Spinal cord (tissue), 10 donors: ENCODE data around the gene CAPS2. TPM values are rescaled to one million over a fixed set of nuclear protein-coding genes. Genes with fewer than 3 reads are reported as not detected.

ENCODE experiments used
- DNase-seq, 6 donors: peaks; one replicate each; pipeline versions ENCODE4 v3.0.0 to v3.0.0-alpha.2; 2013 to 2015; ENCODE audit warnings: low spot score in 6 of 6, low read depth in 4 of 6
- H3K27ac ChIP-seq: one replicate; pipeline ENCODE4 v1.5.1; 2013; ENCODE audit warnings: low read depth, low read length, control low read depth
- H3K27me3 ChIP-seq: one replicate; pipeline ENCODE4 v1.6.1; 2013; ENCODE audit warnings: low read length; ENCODE audit not compliant: control insufficient read depth, insufficient read depth
- H3K36me3 ChIP-seq: one replicate; pipeline ENCODE4 v1.6.1; 2013; ENCODE audit warnings: low read length; ENCODE audit not compliant: control insufficient read depth, insufficient read depth
- H3K4me1 ChIP-seq: one replicate; pipeline ENCODE4 v1.6.1; 2013; ENCODE audit warnings: low read length; ENCODE audit not compliant: control insufficient read depth, insufficient read depth
- H3K4me3 ChIP-seq: one replicate; pipeline ENCODE4 v1.5.1; 2013; ENCODE audit warnings: low read depth, low read length, control low read depth
- H3K9me3 ChIP-seq: one replicate; pipeline ENCODE4 v1.6.1; 2013; ENCODE audit warnings: low read length; ENCODE audit not compliant: control insufficient read depth, insufficient read depth
- WGBS: methylation state at CpG from one replicate; pipeline ENCODE4 v1.1.5; 2013; ENCODE audit warnings: missing lambda C conversion rate; ENCODE audit not compliant: insufficient coverage; 5-methylcytosine and 5-hydroxymethylcytosine counted together
- polyA plus RNA-seq, 2 donors: library from polyadenylated mRNA; unstranded; fragments of 120-200 nt; gene quantifications; one replicate each; pipeline ENCODE4 v1.2.1, GENCODE V29; 2013; ENCODE audit not compliant: insufficient read length in 2 of 2
- total RNA-seq, 2 donors: library from RNA; depleted of rRNA in 1 of 2; stranded (reverse); fragments of 120-200 nt in 1 of 2; fragments of >200 nt in 1 of 2; gene quantifications; one replicate each; pipeline versions ENCODE4 v1.2.3 to v1.2.4, GENCODE V29; 2013 to 2014
- donor health status: healthy.

The CAPS2 gene
- total and polyA plus RNA-seq, 4 donors = 10.5 to 22.9 (median 13.4) TPM

DNA sequence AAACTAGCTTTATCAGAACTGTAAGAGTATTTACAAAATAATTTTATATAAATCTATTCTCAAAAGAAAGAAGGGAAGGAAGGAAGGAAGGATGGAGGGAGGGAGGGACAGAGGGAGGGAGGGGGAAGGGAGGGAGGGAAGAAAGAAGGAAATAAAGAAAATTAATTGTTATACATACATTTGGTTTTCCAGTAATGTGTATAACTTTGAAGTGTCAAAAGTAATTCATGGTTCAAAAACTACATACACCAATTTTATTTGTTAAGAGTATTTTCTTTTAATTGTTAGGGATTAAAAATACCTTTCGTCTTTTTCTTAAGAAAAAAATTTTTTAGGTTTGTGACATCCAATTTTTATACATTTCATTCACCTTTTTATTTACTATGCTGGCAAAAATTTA, 103.0 kb downstream of the CAPS2 start:
- H3K4me1 ChIP-seq = no peaks in the 10 kb centered on the region
- no peaks in the 10 kb centered on the region for H3K9me3 ChIP-seq
- H3K4me3 ChIP-seq = no peak overlapping the region
- WGBS = no CpG with 5 or more reads among the region's 1 CpG
- H3K27ac ChIP-seq = no peak overlapping the region
- H3K27me3 ChIP-seq = no peaks in the 10 kb centered on the region
- no peaks in the 10 kb centered on the region for H3K36me3 ChIP-seq
- DNase-seq = no peak

Other genes with a start within 250 kb of the CAPS2 start
- 10 to 100 TPM in 1 of 2 donors, 1 to 10 TPM in 1; 3.2 to 23.2 TPM for gene KCNC2, start 120.5 kb downstream of the CAPS2 start, total RNA-seq
- 10 to 100 TPM; 13.3 to 16.0 TPM for gene KCNC2, start 120.5 kb downstream of the CAPS2 start, polyA plus RNA-seq
- not detected for gene GLIPR1L1, start 4.3 kb upstream of the CAPS2 start, total RNA-seq
- gene GLIPR1L1, start 4.3 kb upstream of the CAPS2 start, polyA plus RNA-seq = 1 to 10 TPM in 1 of 2 donors, under 1 TPM in 1; 0.66 to 1.1 TPM
- gene GLIPR1L2, start 60.8 kb upstream of the CAPS2 start, total RNA-seq = 1 to 10 TPM; 3.9 to 5.2 TPM
- 1 to 10 TPM; 4.8 to 5.8 TPM for gene GLIPR1L2, start 60.8 kb upstream of the CAPS2 start, polyA plus RNA-seq
- 10 to 100 TPM; 15.0 to 20.7 TPM for gene GLIPR1, start 150.4 kb upstream of the CAPS2 start, total RNA-seq
- gene GLIPR1, start 150.4 kb upstream of the CAPS2 start, polyA plus RNA-seq = 10 to 100 TPM; 12.4 to 15.9 TPM
- gene KRR1, start 181.3 kb upstream of the CAPS2 start, total RNA-seq = 10 to 100 TPM; 36.5 to 79.5 TPM
- gene KRR1, start 181.3 kb upstream of the CAPS2 start, polyA plus RNA-seq = 10 to 100 TPM; 30.5 to 44.5 TPM